T-helper 9 cell (primary cell): Measurements from ENCODE around the gene RORC.

Source experiments
- DNase-seq: peaks from one replicate; pipeline ENCODE4 v3.0.0-alpha.2; 2020

Gene RORC

GRCh38 chr1:151847867-151848596, 16.4 kb upstream of the RORC start:
- DNase-seq, result no peak

GRCh38 chr1:151846686-151847237, 15.2 kb upstream of the RORC start:
- no peak for DNase-seq

- no peak for DNase-seq
These were observed 14.5 kb upstream of the RORC start for GRCh38 chr1:151846062-151846568.

GRCh38 chr1:151843398-151843797, 11.8 kb upstream of the RORC start:
- no peak for DNase-seq

- DNase-seq, result no peak
These were observed 9.5 kb upstream of the RORC start for GRCh38 chr1:151841141-151841540.

- no peak for DNase-seq
These were observed 8.8 kb upstream of the RORC start for GRCh38 chr1:151840421-151840820.

- DNase-seq, result peak; percentile 68
These were observed 8.1 kb upstream of the RORC start, which contains the start of gene C2CD4D for GRCh38 chr1:151839457-151840403. TSS of gene C2CD4D (minus strand) at chr1:151839820. CDS start at chr1:151838989, 831 bp downstream.

GRCh38 chr1:151839082-151839412, 7.4 kb upstream of the RORC start:
- DNase-seq, result no peak

GRCh38 chr1:151838222-151839081, 6.8 kb upstream of the RORC start:
- peak; percentile 40 for DNase-seq

GRCh38 chr1:151837884-151838221, 6.3 kb upstream of the RORC start:
- DNase-seq, result no peak

GRCh38 chr1:151837197-151837596, 5.6 kb upstream of the RORC start:
- peak; percentile 32 for DNase-seq

- no peak for DNase-seq
These were observed 4.0 kb upstream of the RORC start for GRCh38 chr1:151835596-151835995.

- DNase-seq, result no peak
These were observed 2.6 kb upstream of the RORC start for GRCh38 chr1:151834239-151834638.

GRCh38 chr1:151833172-151833900, 1.7 kb upstream of the RORC start:
- no peak for DNase-seq

GRCh38 chr1:151832318-151832980, 847 bp upstream of the RORC start:
- no peak for DNase-seq

- DNase-seq, result no peak
These were observed 378 bp downstream of the RORC start for GRCh38 chr1:151831256-151831591.

- no peak for DNase-seq
These were observed 1.5 kb downstream of the RORC start for GRCh38 chr1:151830055-151830454.

GRCh38 chr1:151829352-151830046, 2.1 kb downstream of the RORC start:
- no peak for DNase-seq

GRCh38 chr1:151828921-151829320, 2.7 kb downstream of the RORC start:
- DNase-seq, result no peak

- DNase-seq, result peak; percentile 15
These were observed 3.7 kb downstream of the RORC start for GRCh38 chr1:151827853-151828252.
